Prostate gland (tissue), 2 donors: ENCODE data around the gene IRF7. TPM values are rescaled to one million over a fixed set of nuclear protein-coding genes. Genes with fewer than 3 reads are reported as not detected.

Experiments
- DNase-seq: peaks from one replicate; pipeline ENCODE4 v3.0.0-alpha.2; 2019; ENCODE audit warnings: low spot score
- H3K27ac ChIP-seq, 2 donors: fragments of 200-600 bp; sonication (generic); 2 replicates each; pipeline ENCODE4 v1.5.1; 2017 to 2019
- H3K27me3 ChIP-seq: fragments of 200-600 bp; sonication (generic); replicated peaks from 2 replicates; pipeline ENCODE4 v1.5.1; 2019; ENCODE audit not compliant: insufficient read depth
- H3K36me3 ChIP-seq, 2 donors: fragments of 200-600 bp; sonication (generic); 1 replicate in 1 of 2; 2 replicates in 1 of 2; pipeline versions ENCODE4 v1.5.1 to v1.8.1; 2017 to 2019
- H3K4me1 ChIP-seq: fragments of 200-600 bp; sonication (generic); replicated peaks from 2 replicates; pipeline ENCODE4 v1.5.1; 2019
- H3K4me3 ChIP-seq, 2 donors: fragments of 200-600 bp; sonication (generic); 2 replicates each; pipeline ENCODE4 v1.5.1; 2017 to 2019
- H3K9me3 ChIP-seq: fragments of 200-600 bp; sonication (generic); 2 replicates; pipeline ENCODE4 v1.5.1; 2017
- CTCF ChIP-seq, 4 experiments: fragments of 200-600 bp in 2 of 4; fragments of 450-650 bp in 2 of 4; sonication (generic) in 2 of 4; IDR thresholded peaks; 1 replicate in 3 of 4; 2 replicates in 1 of 4; pipeline ENCODE4 v1.5.1; 2016 to 2019; ENCODE audit warnings: antibody characterized with exemption in 4 of 4, mild to moderate bottlenecking in 2 of 4, moderate library complexity in 2 of 4
- POLR2A ChIP-seq: fragments of 450-650 bp; IDR thresholded peaks from one replicate; pipeline ENCODE4 v1.6.1; 2016; ENCODE audit warnings: antibody characterized with exemption, mild to moderate bottlenecking
- POLR2AphosphoS5 ChIP-seq: sonication (generic); formaldehyde crosslinking; IDR thresholded peaks from one replicate; pipeline ENCODE4 v1.6.1; 2017; ENCODE audit warnings: antibody characterized with exemption
- WGBS: methylation state at CpG from one replicate; pipeline ENCODE4 v1.1.5; 2018; 5-methylcytosine and 5-hydroxymethylcytosine counted together
- intact Hi-C: fragments of 100-400 bp; cut with DNase I; formaldehyde crosslinking; loops from one replicate; pipeline ENCODE4 v1.14.2; 2022
- total RNA-seq, 2 donors: library from RNA; depleted of rRNA; stranded (reverse); fragments of >200 nt; gene quantifications; one replicate each; pipeline ENCODE4 v1.1.0, GENCODE V29; 2016

IRF7 gene
- total RNA-seq, 2 donors from 2014 or later = 34.7 to 39.8 TPM

GRCh38 chr11:607020-607780 is 8.6 kb downstream of the IRF7 start:
- no peaks in the 10 kb centered on the region for H3K27me3 ChIP-seq
- intact Hi-C loops = no loop called here
- no peak for DNase-seq
- 92% methylated on average over 30 of the region's 35 CpGs for WGBS
- H3K4me1 ChIP-seq = no peaks in the 10 kb centered on the region
- no peak for TF ChIP-seq CTCF (IDR thresholded peaks at IDR 0.05)
- TF ChIP-seq POLR2A = no peak
- TF ChIP-seq POLR2AphosphoS5 = no peak
- H3K4me3 ChIP-seq = no peak overlapping the region
- no peak overlapping the region for H3K27ac ChIP-seq
- H3K36me3 ChIP-seq = peaks cover 40 to 43% of the 10 kb centered on the region in 2 donors
- H3K9me3 ChIP-seq = no peaks in the 10 kb centered on the region

GRCh38 chr11:606245-606644 is 9.5 kb downstream of the IRF7 start:
- no peaks in the 10 kb centered on the region for H3K4me1 ChIP-seq
- WGBS = 62% methylated on average over 14 of the region's 19 CpGs
- no peaks in the 10 kb centered on the region for H3K9me3 ChIP-seq
- no peaks in the 10 kb centered on the region for H3K27me3 ChIP-seq
- peak; percentile 56 for DNase-seq
- peaks cover 39 to 49% of the 10 kb centered on the region in 2 donors for H3K36me3 ChIP-seq
- intact Hi-C loops = no loop called here
- peak overlapping the region in 1 of 2 donors; percentile 35 for H3K27ac ChIP-seq
- TF ChIP-seq POLR2AphosphoS5 = peak; percentile 46
- no peak for TF ChIP-seq POLR2A
- TF ChIP-seq CTCF (IDR thresholded peaks at IDR 0.05) = no peak
- H3K4me3 ChIP-seq = no peak overlapping the region

- Histone ChIP-seq H3K27me3 (no peaks in the 10 kb centered on the region), H3K4me1 (no peaks in the 10 kb centered on the region), H3K9me3 (no peaks in the 10 kb centered on the region), H3K27ac (peak overlapping the region in 1 of 2 donors; percentile 35), H3K36me3 (peaks cover 33 to 41% of the 10 kb centered on the region in 2 donors), H3K4me3 (no peak overlapping the region)
- intact Hi-C loops = no loop called here
- TF ChIP-seq POLR2A (no peak), POLR2AphosphoS5 (no peak), CTCF (IDR thresholded peaks at IDR 0.05) (no peak)
- 93% methylated on average over 33 of the region's 33 CpGs for WGBS
- no peak for DNase-seq
These were observed 10.2 kb downstream of the IRF7 start for GRCh38 chr11:605286-606129.

DNA sequence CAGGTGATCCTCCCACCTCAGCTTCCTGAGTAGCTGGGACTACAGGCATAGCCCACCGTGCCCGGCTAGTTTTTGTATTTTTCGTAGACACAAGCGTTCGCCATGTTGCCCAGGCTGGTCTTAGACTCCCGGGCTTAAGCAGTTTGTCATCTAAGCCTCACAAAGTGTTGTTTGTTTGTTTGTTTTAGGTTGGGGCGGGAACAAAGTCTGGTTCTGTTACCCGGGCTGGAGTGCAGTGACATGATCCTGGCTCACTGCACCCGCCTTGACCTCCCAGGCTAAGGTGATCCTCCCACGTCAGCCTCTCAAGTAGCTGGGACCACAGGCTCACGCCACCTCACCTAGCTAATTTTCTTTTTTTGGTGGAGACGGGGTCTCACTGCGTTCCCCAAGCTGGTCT is 12.6 kb downstream of the IRF7 start:
- intact Hi-C loops = no loop called here
- DNase-seq = no peak
- no peak overlapping the region for H3K27ac ChIP-seq
- no peak overlapping the region for H3K4me3 ChIP-seq
- 92% methylated on average over 13 of the region's 13 CpGs for whole genome bisulfite sequencing
- H3K36me3 ChIP-seq = peaks cover 26 to 49% of the 10 kb centered on the region in 2 donors
- H3K4me1 ChIP-seq = no peaks in the 10 kb centered on the region
- H3K9me3 ChIP-seq = no peaks in the 10 kb centered on the region
- H3K27me3 ChIP-seq = no peaks in the 10 kb centered on the region
- no peak for TF ChIP-seq POLR2AphosphoS5
- TF ChIP-seq CTCF (IDR thresholded peaks at IDR 0.05) = no peak
